Left ventricle myocardium inferior (tissue), 1 donor: Measurements from ENCODE around the gene CDK5RAP1. TPM values are rescaled to one million over a fixed set of nuclear protein-coding genes. Genes with fewer than 3 reads are reported as not detected.

Experiments used
- DNase-seq: peaks from one replicate; pipeline ENCODE4 v3.0.0-alpha.2; 2020
- H3K27ac ChIP-seq: fragments of 200-600 bp; replicated peaks from 2 replicates; pipeline ENCODE4 v1.8.0; 2021
- H3K27me3 ChIP-seq: fragments of 200-600 bp; 2 replicates; pipeline ENCODE4 v1.8.0; 2021; ENCODE audit warnings: low read depth
- H3K36me3 ChIP-seq: fragments of 200-600 bp; 2 replicates; pipeline ENCODE4 v1.8.0; 2021
- H3K4me1 ChIP-seq: fragments of 200-600 bp; 2 replicates; pipeline ENCODE4 v1.8.0; 2021
- H3K4me3 ChIP-seq: fragments of 200-600 bp; 2 replicates; pipeline ENCODE4 v1.8.0; 2021; ENCODE audit warnings: mild to moderate bottlenecking, moderate library complexity
- H3K9me3 ChIP-seq: fragments of 200-600 bp; replicated peaks from 2 replicates; pipeline ENCODE4 v1.8.0; 2021
- intact Hi-C: fragments of 100-400 bp; cut with micrococcal nuclease; formaldehyde crosslinking; loops from one replicate; pipeline ENCODE4 v1.11.0; 2022
- total RNA-seq: library from RNA; stranded (reverse); fragmentation: NEBNext Ultra II Directional; extraction: Animal tissue kit (Norgen Biotek cat#: 25700); gene quantifications from one replicate; pipeline ENCODE4 v1.2.1, GENCODE V29; 2021
- TF ChIP-seq, protein P1 (sequence below): fragments of 200-600 bp; IDR thresholded peaks from 2 replicates; pipeline ENCODE4 v1.8.0; 2021; ENCODE audit warnings: antibody characterized with exemption, mild to moderate bottlenecking, borderline replicate concordance
- donor health status: DM: no; HTN: yes; CAD: no; lungs with severe emphysema.

The CDK5RAP1 gene
- total RNA-seq, 1 donor from 2014 or later: 19.9 TPM

DNA sequence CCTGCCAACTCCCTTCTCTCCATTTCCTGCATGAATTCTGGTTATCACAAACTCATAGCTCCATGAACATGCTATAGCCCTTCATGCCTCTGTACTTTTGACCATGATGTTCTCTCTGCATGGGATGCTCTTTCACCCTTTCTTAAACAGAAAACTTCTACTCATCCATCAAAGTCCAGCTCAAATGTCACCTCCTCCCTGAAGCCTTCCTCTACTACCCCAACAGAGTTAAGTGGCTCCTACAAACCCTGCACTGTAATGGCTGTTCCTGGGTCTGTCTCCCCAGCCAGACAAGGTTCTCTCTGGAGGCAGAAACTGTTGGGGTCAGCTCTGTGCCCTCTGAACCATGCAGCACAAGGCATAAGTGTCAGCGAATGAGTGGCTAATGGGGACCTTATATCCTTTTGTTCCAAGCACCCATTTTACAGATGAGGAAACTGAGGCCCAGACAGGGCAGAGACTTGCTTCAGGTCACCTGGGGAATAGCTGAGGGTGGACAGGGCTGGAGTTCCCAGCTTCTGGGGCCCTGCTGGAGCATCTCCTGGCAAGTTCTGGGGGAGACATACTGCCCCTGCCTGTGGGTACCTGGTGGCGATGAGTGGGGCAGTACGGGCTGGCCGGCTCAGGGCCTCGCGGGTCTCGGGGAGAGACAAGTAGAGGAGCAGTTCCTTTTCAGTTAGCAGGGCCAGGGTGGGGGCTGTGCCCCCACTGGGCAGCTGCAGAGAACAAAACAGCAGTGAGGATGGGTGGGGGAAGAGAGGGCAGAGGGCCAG lies 10.6 kb upstream of the CDK5RAP1 start:
- Histone ChIP-seq H3K4me3 (no peak overlapping the region), H3K4me1 (peaks cover 15% of the 10 kb centered on the region), H3K27me3 (no peaks in the 10 kb centered on the region), H3K9me3 (no peaks in the 10 kb centered on the region), H3K36me3 (peaks cover 77% of the 10 kb centered on the region), H3K27ac (no peak overlapping the region)
- intact Hi-C loops: no loop called here
- TF ChIP-seq, protein P1, sequence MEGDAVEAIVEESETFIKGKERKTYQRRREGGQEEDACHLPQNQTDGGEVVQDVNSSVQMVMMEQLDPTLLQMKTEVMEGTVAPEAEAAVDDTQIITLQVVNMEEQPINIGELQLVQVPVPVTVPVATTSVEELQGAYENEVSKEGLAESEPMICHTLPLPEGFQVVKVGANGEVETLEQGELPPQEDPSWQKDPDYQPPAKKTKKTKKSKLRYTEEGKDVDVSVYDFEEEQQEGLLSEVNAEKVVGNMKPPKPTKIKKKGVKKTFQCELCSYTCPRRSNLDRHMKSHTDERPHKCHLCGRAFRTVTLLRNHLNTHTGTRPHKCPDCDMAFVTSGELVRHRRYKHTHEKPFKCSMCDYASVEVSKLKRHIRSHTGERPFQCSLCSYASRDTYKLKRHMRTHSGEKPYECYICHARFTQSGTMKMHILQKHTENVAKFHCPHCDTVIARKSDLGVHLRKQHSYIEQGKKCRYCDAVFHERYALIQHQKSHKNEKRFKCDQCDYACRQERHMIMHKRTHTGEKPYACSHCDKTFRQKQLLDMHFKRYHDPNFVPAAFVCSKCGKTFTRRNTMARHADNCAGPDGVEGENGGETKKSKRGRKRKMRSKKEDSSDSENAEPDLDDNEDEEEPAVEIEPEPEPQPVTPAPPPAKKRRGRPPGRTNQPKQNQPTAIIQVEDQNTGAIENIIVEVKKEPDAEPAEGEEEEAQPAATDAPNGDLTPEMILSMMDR: no peak
- no peak for DNase-seq

- peaks cover 84% of the 10 kb centered on the region for H3K36me3 ChIP-seq
- no peak overlapping the region for H3K27ac ChIP-seq
- peaks cover 9% of the 10 kb centered on the region for H3K4me1 ChIP-seq
- DNase-seq: no peak
- H3K27me3 ChIP-seq: no peaks in the 10 kb centered on the region
- TF ChIP-seq, protein P1: no peak
- H3K4me3 ChIP-seq: no peak overlapping the region
- intact Hi-C loops: no loop called here
- H3K9me3 ChIP-seq: no peaks in the 10 kb centered on the region
Observed at GRCh38 chr20:33411242-33411641, 9.9 kb upstream of the CDK5RAP1 start.

DNA sequence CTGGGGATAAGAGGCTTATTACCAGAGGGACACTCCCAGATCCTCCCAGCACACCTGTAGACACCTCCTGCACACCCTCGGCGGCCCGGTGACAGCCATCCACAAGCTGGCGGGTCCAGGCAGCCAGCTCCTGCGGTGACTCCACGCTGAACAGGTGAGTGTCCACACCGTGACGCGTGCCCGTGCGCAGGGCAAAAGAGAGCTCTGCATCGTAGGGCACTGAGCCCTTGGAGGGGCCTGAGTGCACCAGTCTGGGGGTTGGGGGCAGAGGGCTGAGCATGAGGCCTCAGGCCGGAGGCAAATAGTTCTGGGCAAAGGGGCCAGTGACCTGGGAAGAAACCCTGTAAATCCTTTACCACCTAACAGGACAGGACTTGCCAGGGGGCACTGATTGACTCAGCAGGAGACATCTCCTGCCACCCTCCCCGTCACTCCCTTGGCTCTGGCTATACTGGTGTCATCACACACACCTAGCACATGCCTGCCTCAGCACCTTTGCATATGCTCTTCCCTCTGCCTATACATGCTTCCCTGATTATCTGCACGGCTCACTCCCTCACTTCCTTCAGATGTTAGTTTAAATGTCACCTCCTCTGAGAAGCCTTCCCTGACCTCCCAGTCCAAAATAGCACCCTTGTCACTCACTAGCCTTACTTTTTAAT lies 8.9 kb upstream of the CDK5RAP1 start:
- TF ChIP-seq, protein P1: no peak
- no peaks in the 10 kb centered on the region for H3K4me1 ChIP-seq
- H3K27ac ChIP-seq: no peak overlapping the region
- no peak for DNase-seq
- H3K4me3 ChIP-seq: no peak overlapping the region
- intact Hi-C loops: no loop called here
- no peaks in the 10 kb centered on the region for H3K27me3 ChIP-seq
- no peaks in the 10 kb centered on the region for H3K9me3 ChIP-seq
- H3K36me3 ChIP-seq: peaks cover 89% of the 10 kb centered on the region

DNA sequence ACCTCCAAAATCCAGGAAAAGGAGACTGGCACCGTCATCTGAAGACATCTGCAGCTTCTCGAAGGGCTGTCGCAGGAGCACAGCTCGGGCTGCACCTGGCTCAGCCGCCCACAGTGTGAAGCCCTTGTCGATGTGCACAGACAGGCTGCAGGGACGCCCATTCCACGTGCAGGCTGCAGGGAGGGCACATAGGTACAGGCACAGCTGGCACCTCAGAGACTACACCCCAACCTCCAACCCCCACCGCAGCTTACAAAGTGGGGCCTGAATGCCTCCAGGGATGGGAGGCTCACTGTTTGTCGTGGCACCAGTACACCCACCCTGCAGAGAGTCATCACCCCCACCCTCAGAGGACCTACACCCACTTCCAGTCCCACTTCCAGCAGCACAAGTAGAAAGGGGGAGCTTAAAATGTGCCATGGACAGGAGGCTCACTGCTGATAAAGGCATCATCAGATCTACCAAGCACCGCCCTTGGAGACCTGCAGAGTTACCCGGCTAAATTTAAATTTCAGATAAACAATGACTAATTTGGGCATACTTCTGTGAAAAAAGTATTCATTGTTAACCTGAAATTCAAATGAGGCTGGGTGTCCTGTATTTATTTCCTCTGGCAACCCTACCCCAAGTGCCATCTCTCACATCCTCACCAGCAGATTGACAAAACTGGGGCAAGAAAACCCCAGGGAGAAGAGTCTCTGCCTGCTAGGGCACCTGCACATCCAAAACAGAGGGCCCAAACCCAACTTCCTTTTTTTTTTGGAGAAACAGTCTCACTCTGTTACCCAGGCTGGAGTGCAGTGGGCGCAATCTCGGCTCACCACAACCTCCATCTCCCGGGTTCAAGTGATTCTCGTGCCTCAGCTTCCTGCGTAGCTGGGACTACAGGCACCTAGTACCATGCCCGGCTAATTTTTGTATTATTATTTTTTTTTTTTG lies 7.7 kb upstream of the CDK5RAP1 start:
- Histone ChIP-seq H3K27me3 (no peaks in the 10 kb centered on the region), H3K27ac (no peak overlapping the region), H3K4me1 (no peaks in the 10 kb centered on the region), H3K9me3 (no peaks in the 10 kb centered on the region), H3K4me3 (no peak overlapping the region), H3K36me3 (peaks cover 85% of the 10 kb centered on the region)
- TF ChIP-seq, protein P1: no peak
- DNase-seq: no peak
- intact Hi-C loops: no loop called here

- intact Hi-C loops: no loop called here
- peaks cover 83% of the 10 kb centered on the region for H3K36me3 ChIP-seq
Observed at GRCh38 chr20:33408313-33408712, 7.0 kb upstream of the CDK5RAP1 start.

More at GRCh38 chr20:33408313-33408712, 7.0 kb upstream of the CDK5RAP1 start:
- Histone ChIP-seq H3K4me1 (no peaks in the 10 kb centered on the region), H3K27ac (no peak overlapping the region), H3K4me3 (no peak overlapping the region), H3K9me3 (no peaks in the 10 kb centered on the region), H3K27me3 (no peaks in the 10 kb centered on the region)
- TF ChIP-seq, protein P1: no peak
- DNase-seq: no peak
